Activated T-cell treated with anti-CD3 and anti-CD28 coated beads for 4 hours (primary cell): ENCODE results near the gene DHRS11.

Experiments used
- DNase-seq: peaks from one replicate; pipeline ENCODE4 v3.0.0-alpha.2; 2020

Gene DHRS11, protein sequence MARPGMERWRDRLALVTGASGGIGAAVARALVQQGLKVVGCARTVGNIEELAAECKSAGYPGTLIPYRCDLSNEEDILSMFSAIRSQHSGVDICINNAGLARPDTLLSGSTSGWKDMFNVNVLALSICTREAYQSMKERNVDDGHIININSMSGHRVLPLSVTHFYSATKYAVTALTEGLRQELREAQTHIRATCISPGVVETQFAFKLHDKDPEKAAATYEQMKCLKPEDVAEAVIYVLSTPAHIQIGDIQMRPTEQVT

DNA sequence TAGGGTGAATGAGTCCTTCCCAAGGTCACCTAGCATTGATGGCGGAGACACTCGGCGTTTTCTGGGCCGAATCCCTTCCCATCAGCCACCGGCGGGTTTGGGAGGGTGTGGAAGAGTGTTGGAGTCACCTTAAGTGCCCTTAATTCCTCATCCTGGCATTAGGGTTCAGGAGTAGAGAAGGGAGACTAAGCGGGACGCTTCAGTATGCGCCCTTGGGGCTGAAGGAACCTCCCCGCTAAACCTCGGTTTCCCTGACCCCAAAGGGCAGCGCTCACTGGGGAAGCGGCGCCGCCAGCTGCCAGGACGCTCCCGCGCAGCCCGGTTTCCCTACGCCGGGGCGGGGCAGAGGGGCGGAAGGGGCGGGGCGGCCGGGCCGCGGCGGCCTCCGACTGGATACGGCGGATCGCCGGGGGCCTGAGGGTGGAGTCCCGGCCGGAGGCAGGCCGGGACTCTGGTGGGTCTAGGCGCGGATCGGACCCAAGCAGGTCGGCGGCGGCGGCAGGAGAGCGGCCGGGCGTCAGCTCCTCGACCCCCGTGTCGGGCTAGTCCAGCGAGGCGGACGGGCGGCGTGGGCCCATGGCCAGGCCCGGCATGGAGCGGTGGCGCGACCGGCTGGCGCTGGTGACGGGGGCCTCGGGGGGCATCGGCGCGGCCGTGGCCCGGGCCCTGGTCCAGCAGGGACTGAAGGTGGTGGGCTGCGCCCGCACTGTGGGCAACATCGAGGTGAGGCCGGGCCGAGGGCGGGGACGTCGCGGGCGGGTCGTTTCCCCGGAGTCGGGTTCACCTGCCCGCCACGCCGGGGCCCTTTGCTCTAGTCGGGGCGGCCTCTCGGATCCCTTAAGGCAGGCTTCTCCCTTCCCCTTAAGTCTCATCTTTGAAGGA lies at the start of gene DHRS11:
TSS of gene DHRS11 (plus strand) at position 446 of the 882 bp plus-strand sequence. CDS start at position 577, 131 bp downstream.
- DNase-seq, result peak; percentile 67

DNA sequence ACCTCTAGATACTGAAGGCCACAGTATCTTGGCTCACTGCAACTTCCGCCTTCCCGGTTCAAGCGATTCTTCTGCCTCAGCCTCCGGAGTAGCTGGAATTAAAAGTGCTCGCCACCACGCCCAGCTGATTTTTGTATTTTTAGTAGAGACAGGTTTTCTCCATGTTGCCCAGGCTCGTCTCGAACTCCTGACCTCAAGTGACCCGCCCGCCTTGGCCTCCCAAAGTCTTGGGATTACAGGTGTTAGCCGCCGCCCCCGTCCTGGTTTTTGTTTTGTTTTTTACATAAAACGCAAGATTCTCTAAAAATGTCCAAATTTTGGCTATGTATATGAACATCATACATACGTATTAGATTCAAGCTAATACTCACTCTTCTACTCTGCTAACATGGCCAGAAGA lies 48.9 kb upstream of the DHRS11 start:
- no peak for DNase-seq

DNA sequence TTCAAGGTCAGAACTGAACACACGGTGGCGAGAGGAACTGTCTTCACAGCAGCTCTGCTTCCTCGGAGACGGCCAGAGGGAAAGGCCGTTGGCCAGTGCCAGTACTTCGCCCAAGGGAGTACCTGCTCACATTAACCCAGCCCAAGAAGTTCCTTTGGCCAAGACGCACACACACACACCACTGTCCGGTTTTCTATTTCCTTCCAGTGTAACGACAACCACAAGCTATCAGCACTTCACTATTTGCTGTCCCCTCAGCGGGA lies 47.7 kb upstream of the DHRS11 start:
- DNase-seq, result no peak

DNA sequence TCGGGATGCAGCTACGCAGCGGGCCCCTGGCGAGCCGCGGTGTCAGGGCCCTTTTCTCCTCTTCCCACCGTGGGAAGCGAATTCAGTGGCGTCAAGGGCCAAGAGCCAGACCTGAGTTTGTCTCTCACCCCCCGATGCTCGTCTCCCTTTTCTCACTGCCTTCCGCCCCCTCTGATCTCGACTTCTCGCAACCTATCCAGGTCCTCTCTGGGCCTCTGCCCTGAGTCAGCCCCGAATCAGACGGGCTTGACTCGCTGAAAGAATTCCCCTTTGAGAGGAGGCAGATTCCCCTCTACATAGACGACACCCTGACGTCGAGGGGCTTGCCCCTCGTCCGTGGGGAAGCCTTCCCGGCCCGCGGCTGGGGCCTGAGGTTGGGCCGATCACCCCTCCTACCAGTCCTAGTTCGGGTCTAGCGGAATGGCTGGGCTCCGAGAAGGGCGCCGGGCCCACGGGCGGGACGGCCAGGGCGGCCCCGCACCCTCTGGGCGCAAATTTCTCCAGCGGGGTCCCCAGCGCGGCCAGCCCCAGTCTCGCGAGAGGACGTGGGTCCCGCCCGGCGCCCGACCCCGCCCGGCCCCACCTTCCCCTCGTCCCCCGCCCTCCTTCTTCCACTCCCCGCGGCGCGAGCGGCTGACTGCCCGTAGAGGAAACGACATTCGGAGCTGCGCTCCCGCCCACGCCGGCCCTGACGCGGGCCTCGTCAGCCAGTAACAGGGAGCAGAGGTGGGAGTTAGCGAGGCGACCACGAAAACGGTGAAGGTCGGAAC lies 47.2 kb upstream of the DHRS11 start, which contains the start of gene GGNBP2:
TSS of gene GGNBP2 (plus strand) at position 613 of the 770 bp plus-strand sequence. CDS start 806 bp downstream, outside the sequence.
- peak; percentile 81 for DNase-seq

DNA sequence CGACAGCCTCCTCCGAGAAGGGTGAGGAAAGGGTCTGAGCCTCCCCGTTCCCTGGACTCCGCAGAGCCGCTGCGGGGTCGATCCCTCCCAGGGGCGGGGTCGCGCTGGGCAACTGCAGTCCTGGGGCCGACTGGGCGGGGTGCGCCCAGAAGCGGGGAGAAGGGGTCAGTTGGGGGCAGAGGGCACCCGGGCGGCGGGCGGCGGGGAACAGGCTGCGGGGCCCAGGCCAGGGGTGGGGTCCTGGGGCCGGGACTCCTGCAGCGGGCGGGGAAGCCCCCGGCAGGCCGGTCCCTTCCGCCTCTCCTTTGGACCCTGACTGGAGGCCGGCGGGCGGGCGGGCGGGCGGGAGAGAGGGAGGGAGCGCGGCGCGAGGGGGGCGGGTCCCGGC lies 46.6 kb upstream of the DHRS11 start:
- DNase-seq, result no peak

DNA sequence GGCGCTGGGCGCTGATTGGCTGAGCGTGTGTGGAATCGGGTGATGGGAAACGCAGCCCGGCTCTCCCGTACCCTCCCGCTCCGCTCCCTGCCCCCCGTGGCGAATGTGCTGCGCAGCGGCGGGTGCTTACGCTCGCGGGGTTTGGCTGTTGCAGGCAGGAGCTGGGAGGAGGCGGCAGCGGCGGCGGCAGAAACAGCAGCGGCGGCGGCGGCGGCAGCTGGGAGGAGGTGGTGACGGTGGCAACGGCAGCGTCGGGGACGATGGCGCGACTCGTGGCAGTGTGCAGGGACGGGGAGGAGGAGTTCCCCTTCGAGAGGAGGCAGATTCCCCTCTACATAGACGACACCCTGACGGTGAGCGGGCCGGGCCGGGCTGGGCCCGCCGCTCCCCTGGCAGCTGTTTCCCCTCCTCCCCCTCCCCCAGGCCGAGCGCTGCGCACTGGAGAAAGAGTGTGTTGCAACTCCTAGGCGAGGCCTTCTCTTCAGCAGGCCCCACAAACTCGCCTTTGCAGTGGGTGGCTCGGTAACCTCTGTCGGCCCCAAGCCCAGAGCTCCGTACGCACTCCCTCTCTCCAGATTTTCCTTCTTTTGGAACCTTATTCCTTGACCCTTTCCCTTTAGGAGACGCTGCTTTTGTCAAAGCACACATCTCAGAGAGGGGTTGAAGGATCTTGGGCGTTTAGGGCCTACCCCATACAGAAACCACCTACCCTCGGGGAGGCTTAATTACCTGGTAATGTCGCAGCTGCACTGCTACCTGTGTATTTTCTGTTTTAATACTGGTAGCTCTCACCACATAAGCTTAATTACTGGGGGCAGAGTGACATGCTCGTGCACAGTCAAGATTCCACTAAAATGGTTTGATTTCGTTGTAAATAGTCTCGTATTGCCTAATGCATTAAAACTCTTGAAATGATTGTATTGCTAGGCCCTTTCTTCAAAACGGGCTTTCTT lies 45.9 kb upstream of the DHRS11 start:
- peak; percentile 94 for DNase-seq

DNA sequence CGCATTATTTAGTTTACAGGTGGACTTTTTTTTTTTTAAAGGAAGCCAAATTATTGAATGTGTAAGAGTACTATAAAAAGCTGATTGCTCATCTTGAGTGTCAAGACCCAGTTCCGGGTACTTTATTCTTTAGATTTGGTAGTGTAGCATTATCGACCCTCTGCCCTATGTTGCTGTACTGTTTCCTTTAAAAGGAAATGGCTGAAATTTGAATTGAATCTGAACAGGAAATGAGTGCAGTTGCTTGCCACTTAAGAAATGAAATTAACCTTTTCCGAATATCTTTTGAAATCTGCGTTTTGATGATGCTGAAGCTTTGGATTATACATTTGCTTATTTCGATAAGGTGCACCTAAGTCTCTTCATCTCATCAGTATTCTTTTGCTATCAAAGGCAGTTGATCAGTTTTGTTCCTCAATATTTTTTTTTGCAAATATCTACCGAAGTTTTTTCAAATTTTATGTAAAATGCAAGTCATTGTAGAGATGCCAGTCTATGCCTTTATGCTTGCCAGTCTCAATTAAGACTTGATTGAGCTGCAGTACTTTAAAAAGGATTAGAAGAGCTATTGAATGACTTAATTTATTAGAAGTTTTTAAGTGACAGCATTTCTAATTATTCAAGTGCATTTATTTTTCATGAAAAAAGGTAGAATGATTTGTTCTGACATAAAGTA lies 45.1 kb upstream of the DHRS11 start:
- DNase-seq, result no peak

DNA sequence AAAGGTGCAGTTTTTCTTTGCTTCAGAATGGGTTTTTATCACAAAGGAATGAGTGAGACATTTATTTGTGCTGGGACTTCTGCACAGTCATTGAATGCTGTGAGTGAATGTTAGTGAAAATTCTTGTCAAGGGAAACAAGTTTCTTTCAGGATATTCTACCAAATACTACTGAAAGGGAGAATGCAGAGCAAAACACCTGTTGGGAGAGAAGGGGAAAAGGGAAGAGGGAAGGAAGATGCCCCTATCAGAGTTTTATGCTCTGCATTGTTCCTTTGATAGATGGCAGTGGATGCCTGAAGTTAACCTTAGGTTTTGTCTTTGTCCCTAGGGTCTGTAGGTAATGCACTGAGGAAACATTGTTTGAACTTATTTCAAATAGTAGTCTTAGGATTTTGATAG lies 43.9 kb upstream of the DHRS11 start:
- no peak for DNase-seq

DNA sequence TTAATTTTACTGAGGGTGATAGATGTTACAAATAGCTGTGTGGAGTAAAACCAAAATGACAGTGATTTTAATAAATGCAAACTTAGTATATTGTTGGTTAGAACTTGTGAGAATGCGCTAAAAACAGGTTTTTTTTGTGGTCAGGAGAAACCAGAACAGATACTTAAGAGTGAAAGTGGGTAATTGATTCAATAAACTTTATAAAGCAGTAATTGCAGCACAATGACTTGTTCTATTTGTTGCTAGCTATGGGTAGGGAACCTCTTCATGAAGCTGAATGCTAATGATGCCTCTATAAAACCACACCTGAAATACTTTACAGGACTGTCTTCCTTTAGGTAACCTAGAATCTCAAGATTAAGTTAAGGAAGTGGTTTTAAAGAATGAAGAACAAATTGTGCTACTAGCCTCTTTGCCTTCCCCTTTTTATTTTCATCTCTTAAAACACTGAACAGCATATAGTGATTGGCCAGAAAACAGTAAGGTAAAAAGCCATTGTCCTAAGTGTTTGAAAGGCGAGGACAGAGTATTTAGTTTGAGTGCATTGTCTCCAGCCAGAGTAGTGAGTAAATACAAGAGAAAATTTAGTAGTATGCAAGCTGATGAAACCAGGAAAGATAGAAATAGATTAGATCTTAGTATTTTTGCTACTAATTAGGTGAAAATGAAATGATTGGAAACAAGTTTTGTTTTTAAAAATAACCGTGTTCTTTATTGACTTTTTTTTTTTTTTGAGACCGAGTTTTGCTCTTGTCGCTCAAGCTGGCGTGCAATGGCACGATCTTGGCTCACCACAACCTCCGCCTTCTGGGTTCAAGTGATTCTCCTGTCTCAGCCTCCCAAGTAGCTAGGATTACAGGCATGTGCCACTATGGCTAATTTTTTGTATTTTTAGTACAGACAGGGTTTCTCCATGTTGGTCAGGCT lies 40.9 kb upstream of the DHRS11 start:
- DNase-seq, result no peak

DNA sequence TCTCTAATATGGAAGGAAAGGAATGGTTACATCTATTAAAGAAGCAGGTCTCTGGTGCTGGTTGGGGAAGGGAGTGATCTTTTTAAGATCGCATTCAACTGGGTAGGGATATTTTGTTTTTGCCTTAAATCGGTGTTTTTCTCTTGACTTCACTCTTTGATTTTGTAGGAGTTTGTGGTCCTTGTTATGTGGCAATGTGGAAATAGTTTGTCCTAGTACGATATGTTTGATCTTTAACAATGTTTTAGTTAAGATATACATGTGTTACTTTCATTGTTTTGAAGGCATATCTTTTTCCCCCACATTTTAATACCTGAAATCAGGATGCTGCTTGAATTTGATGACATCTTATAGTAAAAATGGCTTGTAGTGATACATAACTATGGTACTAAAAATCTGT lies 38.2 kb upstream of the DHRS11 start:
- no peak for DNase-seq

DNA sequence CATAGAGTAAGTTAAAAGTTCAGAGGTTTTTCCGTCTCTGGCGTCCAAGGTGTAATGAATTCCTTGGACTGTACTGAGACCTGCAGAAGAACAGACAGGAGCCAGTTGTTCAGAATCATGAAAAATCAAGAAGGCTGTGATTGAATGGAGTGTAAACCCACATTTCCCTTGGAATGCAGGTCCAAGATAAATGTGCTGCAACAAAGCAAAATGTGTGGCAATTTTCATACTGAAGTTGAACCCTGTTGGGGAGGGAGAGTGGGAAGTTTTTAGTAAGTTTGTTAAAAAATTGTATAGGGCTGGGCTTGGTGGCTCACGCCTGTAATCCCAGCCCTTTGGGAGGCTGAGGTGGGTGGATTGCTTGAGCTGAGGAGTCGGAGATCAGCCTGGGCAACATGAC lies 25.6 kb upstream of the DHRS11 start:
- no peak for DNase-seq

DNA sequence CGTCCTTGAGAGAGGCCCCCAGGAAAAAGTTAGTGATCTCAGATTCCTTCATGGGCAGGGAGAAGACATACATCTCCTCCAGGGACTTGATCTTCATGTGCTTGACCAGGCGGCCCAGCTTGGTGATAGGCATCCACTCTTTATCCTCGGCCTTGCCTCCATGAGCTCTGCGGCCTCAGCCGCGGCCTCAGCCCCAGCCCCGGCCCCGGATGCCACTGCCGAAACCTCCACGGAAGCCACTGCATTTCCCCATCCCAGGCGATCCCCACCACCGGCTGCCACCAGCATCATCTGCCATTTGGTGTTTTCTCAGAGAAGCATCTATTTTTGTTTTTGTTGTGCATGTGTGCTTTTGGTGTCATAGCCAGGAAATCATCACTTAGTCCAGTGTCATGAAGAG lies 16.7 kb upstream of the DHRS11 start:
- DNase-seq, result no peak

DNA sequence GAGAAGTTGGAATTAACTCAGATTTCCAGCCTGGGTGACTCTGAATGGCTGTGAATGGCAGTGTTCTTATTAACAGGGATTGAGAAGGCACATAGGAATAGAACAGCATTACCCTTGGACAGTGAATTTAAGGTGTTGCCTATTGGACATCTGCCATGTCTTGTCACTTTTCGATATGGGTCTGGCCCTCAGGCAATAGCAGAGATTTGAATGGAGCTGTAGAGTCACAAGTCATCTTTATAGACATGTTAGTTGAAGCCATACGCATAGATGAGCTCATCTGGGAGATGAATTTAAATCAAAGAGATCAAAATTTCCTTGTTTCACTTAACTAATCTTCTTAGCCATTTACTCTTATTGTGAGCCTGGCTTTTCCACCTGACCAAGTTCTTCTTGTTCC lies 14.9 kb upstream of the DHRS11 start:
- no peak for DNase-seq

DNA sequence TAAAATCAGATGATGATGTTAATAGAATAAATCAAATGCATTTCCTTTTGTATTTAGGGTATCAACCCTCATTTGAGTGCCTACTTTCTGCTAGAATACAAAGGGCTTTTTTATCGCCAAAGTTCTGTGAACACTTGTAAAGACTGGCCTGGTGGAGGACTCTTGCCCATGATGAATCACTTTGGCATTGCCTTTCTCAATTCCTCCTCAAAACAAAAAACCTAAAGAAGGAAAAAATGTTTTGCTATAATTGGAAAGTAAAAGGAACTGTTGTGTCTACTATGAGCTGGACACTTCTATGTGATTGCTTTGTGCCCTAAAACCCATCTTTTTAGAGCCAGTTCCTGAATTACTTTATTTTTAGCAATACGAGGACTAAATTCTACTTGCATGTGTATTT lies 13.0 kb upstream of the DHRS11 start:
- DNase-seq, result no peak

DNA sequence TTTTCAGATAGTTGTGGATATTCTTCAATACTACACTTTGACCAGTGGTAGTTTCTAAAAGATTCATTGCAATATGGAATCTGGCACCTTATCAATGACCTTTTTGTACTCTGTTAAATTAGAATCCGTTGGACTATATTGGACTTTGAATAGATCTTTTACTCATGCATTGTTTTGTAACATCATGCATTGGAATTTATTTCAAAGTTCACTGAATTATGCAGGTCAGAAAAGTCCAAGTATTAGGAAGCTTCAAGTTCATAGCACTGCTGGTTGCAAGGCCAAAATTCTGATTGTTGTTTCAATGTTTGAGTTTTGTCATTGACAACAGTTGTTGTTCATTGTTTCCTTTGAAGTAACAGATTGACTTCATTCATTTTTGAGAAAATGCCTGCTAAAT lies 7.9 kb upstream of the DHRS11 start:
- DNase-seq, result no peak

DNA sequence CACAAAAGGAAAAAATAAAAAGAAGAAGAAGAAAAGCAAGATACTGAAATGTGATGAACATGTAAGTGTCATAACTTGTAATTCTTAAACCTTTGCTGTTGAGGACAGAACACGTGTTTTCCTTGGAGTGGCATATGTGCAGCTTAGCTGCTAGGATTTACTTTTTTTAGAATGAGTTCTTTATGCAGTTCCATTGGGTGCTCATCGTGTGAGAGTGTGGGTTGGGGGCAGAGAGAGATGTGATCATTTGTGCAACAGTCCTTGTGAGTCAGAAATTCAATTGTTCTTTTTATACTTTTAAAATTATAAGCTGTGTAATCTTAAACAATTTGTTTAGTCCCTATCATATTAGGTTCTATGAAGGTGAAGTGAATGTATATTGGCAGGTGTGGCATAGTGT lies 5.5 kb upstream of the DHRS11 start:
- no peak for DNase-seq

DNA sequence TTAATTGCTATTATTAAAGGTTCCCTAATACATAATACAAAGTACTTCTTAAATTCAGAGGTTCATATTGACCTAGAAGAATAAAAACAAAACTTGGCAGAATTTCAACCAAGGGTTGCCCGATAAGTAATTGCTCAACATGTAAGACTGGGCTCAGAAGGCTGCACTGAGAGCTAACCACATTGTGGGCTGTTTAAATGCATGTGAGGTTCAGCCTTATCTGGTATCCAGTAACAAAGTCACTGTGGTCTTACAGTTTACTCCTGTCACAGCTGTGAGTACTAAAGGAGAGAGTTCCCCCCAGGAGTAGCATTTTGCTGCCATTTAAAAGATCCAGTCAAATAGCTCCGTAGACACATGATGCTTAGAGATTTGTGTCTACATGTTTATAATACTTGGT lies 1.6 kb upstream of the DHRS11 start:
- no peak for DNase-seq

DNA sequence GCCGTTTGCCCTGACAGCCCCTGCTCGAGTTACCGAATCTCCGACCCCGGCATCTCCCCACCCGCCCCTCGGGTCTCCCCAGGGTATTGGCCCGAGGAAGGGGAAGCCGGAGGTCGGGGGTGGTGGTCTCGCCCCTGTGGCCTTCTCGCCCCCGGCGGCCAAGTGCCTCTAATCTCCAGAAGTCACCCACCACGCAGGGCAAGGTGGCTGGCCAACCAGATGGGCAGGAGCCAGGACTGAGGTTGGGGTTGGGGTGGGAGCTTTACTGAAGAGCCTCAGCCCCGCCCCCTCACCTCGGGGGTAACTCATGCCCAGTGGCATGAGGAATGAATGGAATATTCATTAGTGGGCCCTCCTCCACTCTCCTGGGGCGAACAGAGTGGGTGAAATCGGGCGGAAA lies 637 bp downstream of the DHRS11 start:
- no peak for DNase-seq

DNA sequence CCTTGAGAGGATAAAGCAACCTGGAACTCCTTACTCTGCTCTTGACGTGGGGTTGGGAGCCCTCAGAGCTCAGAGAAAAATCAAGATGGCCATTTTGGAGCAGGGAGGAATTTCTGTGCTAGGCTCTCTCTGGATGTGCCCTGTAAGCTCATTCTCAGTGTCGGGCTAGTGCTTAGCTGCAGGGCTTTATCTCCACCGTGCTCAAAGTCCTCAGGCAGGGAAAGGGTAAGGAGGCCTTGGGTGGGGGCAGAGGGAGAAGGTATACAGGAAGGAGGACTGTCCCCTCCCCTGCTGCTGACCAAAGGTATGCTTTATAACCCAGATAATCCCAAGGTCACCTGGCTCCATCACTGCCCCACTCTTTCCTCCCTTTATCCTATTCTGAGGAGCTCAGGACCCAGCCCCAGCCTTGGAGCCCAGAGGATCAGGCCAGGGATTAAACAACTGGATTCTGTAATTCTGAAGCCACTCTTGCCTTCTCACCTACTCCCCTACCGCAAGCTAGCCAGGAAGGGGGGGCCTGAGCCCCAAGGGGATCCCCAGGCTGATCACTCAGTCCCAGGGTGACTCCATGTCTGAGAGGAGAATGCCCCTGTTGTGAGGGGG lies 1.1 kb downstream of the DHRS11 start:
- no peak for DNase-seq

DNA sequence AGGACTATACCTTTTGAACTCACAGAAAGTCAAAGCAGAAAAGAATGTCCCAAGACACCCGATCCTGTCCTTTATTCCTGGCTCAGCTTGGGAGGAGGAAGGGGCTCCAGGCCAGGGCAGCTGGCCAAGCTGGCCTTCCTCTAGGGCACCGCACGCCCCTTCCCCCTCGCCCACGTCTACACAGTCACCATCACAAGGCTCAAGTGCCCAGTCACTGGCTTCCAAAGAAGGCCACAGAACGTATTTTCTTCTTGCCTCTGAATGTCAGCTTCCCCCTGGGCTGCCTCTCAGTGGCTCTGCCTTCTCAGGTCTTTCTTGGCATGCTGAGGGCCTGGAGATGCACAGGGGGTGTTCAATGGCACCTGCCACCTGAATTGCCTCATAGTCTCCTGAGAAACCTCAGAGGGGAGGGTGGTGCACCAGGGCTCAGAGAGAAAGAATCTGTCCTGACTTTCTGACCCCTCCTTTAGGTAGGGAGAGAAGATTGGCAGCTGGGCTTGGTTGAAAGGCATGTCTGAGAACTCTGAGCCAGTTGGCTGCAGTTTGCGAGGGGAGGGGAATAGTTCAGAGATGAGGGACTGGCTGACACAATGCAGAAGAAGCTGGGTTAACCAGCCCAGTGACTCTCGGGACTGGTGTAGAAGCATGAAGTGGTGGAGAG lies 2.1 kb downstream of the DHRS11 start:
- DNase-seq, result no peak
